Neutrophil (primary cell): Measurements from ENCODE around the gene SH2D6.
"Not testable (repeated sequence)": the region's sequence is repeated elsewhere in the genome, so short reads cannot be mapped to it uniquely, and the experiment has no call there.

Experiments used
- H3K27ac ChIP-seq: fragments of 200-600 bp; sonication (generic); 2 replicates; pipeline ENCODE4 v1.5.1; 2016; ENCODE audit warnings: mild to moderate bottlenecking, moderate library complexity
- H3K27me3 ChIP-seq: fragments of 200-600 bp; sonication (generic); 2 replicates; pipeline ENCODE4 v1.6.0; 2016; ENCODE audit warnings: mild to moderate bottlenecking
- H3K36me3 ChIP-seq: fragments of 200-600 bp; sonication (generic); 2 replicates; pipeline ENCODE4 v1.5.1; 2017
- H3K4me1 ChIP-seq, 2 experiments: fragments of 200-600 bp in 1 of 2; sonication (generic) in 1 of 2; 1 replicate in 1 of 2; 2 replicates in 1 of 2; pipeline versions ENCODE4 v1.5.1 to v1.6.1; 2013 to 2016; ENCODE audit warnings: low read depth in 1 of 2, low read length in 1 of 2, mild to moderate bottlenecking in 1 of 2, moderate library complexity in 1 of 2; ENCODE audit not compliant: control insufficient read depth in 1 of 2, insufficient read depth in 1 of 2
- H3K4me3 ChIP-seq, 2 experiments: fragments of 200-600 bp in 1 of 2; sonication (generic) in 1 of 2; 1 replicate in 1 of 2; 2 replicates in 1 of 2; pipeline ENCODE4 v1.5.1; 2013 to 2016; ENCODE audit warnings: low read depth in 1 of 2, low read length in 1 of 2, mild to moderate bottlenecking in 1 of 2, moderate library complexity in 1 of 2
- H3K9me3 ChIP-seq: fragments of 200-600 bp; sonication (generic); 2 replicates; pipeline ENCODE4 v1.5.1; 2016
- TF ChIP-seq, protein P1 (sequence below): fragments of 200-600 bp; sonication (generic); IDR thresholded peaks from 2 replicates; pipeline ENCODE4 v1.5.1; 2016; ENCODE audit warnings: antibody characterized with exemption

The SH2D6 gene

DNA sequence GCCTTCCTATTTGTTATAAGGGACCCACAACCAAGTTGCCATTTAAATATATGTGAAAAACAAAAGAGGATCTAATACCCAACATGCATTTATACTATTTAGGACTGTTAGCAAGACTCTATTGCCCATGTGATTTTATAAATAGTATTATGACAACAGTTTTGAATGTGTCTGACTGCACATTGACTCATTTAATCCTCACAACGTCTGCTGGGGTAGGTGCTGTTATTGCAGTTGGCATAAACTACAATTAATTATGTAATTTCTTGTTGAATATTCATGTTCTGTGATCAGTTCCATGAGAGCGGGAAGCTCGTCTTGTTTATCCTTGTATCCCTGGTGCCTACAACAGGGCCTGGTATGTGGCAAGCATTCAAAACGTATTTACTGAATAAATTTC lies 53.7 kb downstream of the SH2D6 start:
- Histone ChIP-seq H3K27me3 (no peaks in the 10 kb centered on the region), H3K36me3 (no peaks in the 10 kb centered on the region), H3K27ac (no peak overlapping the region), H3K4me1 (peaks cover 7 to 10% of the 10 kb centered on the region in 2 experiments), H3K4me3 (no peak overlapping the region), H3K9me3 (no peaks in the 10 kb centered on the region)
- TF ChIP-seq, protein P1, sequence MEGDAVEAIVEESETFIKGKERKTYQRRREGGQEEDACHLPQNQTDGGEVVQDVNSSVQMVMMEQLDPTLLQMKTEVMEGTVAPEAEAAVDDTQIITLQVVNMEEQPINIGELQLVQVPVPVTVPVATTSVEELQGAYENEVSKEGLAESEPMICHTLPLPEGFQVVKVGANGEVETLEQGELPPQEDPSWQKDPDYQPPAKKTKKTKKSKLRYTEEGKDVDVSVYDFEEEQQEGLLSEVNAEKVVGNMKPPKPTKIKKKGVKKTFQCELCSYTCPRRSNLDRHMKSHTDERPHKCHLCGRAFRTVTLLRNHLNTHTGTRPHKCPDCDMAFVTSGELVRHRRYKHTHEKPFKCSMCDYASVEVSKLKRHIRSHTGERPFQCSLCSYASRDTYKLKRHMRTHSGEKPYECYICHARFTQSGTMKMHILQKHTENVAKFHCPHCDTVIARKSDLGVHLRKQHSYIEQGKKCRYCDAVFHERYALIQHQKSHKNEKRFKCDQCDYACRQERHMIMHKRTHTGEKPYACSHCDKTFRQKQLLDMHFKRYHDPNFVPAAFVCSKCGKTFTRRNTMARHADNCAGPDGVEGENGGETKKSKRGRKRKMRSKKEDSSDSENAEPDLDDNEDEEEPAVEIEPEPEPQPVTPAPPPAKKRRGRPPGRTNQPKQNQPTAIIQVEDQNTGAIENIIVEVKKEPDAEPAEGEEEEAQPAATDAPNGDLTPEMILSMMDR, result no peak

DNA sequence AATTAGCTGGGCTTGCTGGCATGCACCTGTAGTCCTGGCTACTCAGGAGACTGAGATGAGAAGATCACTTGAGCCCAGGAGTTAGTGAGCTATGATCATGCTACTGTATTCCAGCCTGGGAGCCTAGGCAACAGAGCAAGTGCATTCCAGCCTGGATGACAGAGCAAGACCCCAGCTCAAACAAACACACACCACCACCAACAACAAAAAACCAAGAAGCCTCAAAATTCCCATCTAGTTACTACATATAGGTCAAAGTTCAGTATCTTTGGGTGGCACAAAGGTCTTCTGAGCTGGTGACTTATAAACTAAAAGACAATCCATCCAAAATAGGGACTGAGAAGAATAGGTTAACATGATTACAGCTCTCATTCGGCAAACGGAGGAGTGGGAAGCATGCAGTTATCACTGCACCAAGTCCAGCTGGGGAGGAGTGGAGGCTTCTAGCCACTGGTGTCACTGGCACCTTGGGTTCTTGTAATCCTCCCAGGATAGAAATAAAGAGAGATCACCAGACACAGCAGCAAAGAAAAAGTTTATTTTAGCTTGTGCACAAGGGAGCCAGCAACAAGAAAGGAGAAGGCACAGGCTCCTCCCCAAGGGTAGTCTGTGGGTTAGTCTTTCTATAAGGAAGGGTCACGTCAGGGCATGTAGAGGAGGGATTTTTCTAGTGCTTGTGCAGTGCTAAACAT lies 57.4 kb downstream of the SH2D6 start:
- Histone ChIP-seq H3K4me3 (no peak overlapping the region), H3K36me3 (no peaks in the 10 kb centered on the region), H3K4me1 (peaks cover 7% of the 10 kb centered on the region in 2 experiments), H3K9me3 (no peaks in the 10 kb centered on the region), H3K27ac (no peak overlapping the region), H3K27me3 (no peaks in the 10 kb centered on the region)
- TF ChIP-seq, protein P1, result no peak

DNA sequence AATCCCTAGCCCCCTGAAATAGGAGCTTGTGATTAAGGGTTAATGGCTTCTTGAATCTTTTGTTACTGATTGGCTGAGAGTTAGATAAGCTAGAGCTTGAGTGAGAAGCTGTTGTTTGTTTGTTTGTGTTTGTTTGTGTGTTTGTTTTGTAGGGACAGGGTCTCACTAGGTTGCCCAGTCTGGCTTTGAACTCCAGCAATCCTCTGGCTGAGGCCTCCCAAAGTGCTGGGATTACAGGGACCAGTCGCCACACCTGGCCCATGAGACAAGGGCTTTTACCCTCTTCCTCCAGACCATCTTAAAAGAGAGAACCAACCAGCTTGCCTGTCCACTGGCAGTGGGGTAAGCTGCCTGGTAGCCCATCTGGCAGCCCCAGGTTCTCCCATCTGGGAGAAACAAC lies 58.1 kb downstream of the SH2D6 start:
- TF ChIP-seq, protein P1, result no peak
- H3K27me3 ChIP-seq, result no peaks in the 10 kb centered on the region
- no peak overlapping the region for H3K4me3 ChIP-seq
- H3K9me3 ChIP-seq, result no peaks in the 10 kb centered on the region
- H3K27ac ChIP-seq, result no peak overlapping the region
- no peaks in the 10 kb centered on the region for H3K36me3 ChIP-seq
- peaks cover under 1 to 1% of the 10 kb centered on the region in 2 experiments for H3K4me1 ChIP-seq

DNA sequence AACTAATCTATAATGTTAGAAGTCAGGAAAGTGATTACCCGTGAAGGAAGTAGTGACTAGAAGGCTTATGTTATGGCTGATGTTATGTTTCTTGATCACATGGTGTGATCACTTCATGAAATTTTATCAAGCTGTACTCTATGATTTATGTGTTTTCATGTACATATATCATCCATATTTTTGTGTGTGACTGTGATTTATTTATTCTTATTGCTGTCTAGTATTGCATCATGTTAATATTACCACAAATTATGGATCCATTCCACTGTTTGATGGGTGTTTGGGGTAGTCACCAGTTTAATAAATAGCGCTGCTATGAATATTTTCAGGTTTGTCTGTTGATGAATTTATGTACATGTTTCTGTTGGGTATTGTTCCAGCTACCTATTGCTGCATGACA lies 59.4 kb downstream of the SH2D6 start:
- H3K4me3 ChIP-seq, result no peak overlapping the region
- no peaks in the 10 kb centered on the region for H3K36me3 ChIP-seq
- H3K4me1 ChIP-seq, result no peaks in the 10 kb centered on the region
- H3K9me3 ChIP-seq, result no peaks in the 10 kb centered on the region
- TF ChIP-seq, protein P1, result no peak
- no peak overlapping the region for H3K27ac ChIP-seq
- H3K27me3 ChIP-seq, result no peaks in the 10 kb centered on the region

DNA sequence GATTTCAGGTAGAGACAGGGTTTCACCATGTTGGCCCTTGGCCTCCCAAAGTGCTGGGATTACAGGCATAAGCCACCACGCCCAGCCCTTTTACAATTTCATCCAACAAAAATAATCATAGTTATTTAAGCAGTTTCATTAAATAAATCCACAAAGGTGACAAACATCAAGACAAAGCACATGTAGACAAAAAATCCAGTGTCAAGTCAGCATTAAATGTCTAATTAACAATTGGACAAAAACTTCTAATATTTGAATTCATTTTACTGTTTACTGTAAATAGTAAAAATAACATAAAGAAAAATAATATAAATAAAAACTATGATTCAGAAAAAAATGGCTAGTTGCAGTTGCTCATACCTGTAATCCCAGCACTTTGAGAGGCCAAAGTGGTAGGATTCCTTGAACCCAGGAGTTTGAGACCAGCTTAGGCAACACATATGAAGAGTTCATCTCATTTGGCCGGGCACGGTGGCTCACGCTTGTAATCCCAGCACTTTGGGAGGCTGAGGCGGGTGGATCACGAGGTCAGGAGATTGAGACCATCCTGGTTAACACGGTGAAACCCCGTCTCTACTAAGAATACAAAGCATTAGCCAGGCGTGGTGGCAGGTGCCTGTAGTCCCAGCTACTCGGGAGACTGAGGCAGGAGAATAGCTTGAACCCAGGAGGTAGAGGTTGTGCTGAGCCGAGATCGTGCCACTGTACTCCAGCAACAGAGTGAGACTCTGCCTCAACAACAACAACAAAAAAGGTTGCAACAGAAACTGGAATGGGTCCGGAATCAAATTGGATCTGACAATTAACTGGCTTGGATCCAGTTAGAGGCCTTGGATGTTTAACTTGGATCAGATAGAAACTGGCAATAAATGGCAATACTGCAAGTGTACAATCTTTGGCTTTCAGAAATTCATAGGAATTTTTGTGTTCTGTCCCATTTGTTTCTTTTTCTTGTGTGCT lies 63.6 kb downstream of the SH2D6 start:
- Histone ChIP-seq H3K27me3 (no peaks in the 10 kb centered on the region), H3K27ac (no peak overlapping the region), H3K9me3 (no peaks in the 10 kb centered on the region), H3K4me3 (no peak overlapping the region), H3K4me1 (peaks cover 5 to 7% of the 10 kb centered on the region in 2 experiments), H3K36me3 (no peaks in the 10 kb centered on the region)
- TF ChIP-seq, protein P1, result no peak

DNA sequence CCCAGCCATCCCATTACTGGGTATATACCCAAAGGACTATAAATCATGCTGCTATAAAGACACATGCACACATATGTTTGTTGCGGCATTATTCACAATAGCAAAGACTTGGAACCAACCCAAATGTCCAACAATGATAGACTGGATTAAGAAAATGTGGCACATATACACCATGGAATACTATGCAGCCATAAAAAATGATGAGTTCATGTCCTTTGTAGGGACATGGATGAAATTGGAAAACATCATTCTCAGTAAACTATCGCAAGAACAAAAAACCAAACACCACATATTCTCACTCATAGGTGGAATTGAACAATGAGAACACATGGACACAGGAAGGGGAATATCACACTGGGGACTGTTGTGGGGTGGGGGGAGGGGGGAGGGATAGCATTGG lies 66.1 kb downstream of the SH2D6 start:
- not testable (repeated sequence) for H3K4me1 ChIP-seq, H3K27ac ChIP-seq, H3K27me3 ChIP-seq, H3K4me3 ChIP-seq, H3K9me3 ChIP-seq, H3K36me3 ChIP-seq
